SK-N-SH treated with all-trans-retinoic acid at 6 μM for 48 hours (cell line): ENCODE measurements around the gene HIKESHI.

Source experiments
- ARNTL ChIP-seq: fragments of 450-650 bp; formaldehyde crosslinking; IDR thresholded peaks from 2 replicates; pipeline ENCODE4 v1.5.0; 2020; ENCODE audit warnings: low read depth, mild to moderate bottlenecking, moderate library complexity, borderline replicate concordance
- CREB5 ChIP-seq: fragments of 250-450 bp; sonication (Bioruptor Pico); IDR thresholded peaks from 2 replicates; pipeline ENCODE4 v1.5.1; 2020; ENCODE audit warnings: low read depth, mild to moderate bottlenecking, moderate library complexity
- OSR1 ChIP-seq: fragments of 250-450 bp; sonication (Bioruptor Pico); IDR thresholded peaks from 2 replicates; pipeline ENCODE4 v1.8.0; 2022; ENCODE audit warnings: moderate library complexity, mild to moderate bottlenecking, inconsistent platforms
- PPARA ChIP-seq: fragments of 250-450 bp; sonication (Bioruptor Pico); IDR thresholded peaks from 2 replicates; pipeline ENCODE4 v1.5.0; 2020; ENCODE audit warnings: mild to moderate bottlenecking, borderline replicate concordance
- ZC3H10 ChIP-seq: fragments of 250-450 bp; sonication (Bioruptor Pico); IDR thresholded peaks from 2 replicates; pipeline ENCODE4 v1.5.1; 2021; ENCODE audit warnings: mild to moderate bottlenecking, moderate library complexity
- ZFP30 ChIP-seq: fragments of 450-650 bp; formaldehyde crosslinking; IDR thresholded peaks from 2 replicates; pipeline ENCODE4 v1.5.0; 2022; ENCODE audit warnings: mild to moderate bottlenecking, moderate library complexity
- TF ChIP-seq, protein P1 (sequence below): fragments of 250-450 bp; sonication (Bioruptor Pico); IDR thresholded peaks from 2 replicates; pipeline ENCODE4 v1.8.0; 2020; ENCODE audit warnings: mild to moderate bottlenecking, moderate library complexity, borderline replicate concordance

GRCh38 chr11:86256608-86257007, 45.4 kb upstream of the HIKESHI start:
- TF ChIP-seq ZFP30 (no peak), OSR1 (CRISPR knock-in tag) (no peak), PPARA (CRISPR knock-in tag) (no peak), ZC3H10 (CRISPR knock-in tag) (no peak), CREB5 (CRISPR knock-in tag) (no peak), ARNTL (CRISPR knock-in tag) (no peak)
- TF ChIP-seq, protein P1, sequence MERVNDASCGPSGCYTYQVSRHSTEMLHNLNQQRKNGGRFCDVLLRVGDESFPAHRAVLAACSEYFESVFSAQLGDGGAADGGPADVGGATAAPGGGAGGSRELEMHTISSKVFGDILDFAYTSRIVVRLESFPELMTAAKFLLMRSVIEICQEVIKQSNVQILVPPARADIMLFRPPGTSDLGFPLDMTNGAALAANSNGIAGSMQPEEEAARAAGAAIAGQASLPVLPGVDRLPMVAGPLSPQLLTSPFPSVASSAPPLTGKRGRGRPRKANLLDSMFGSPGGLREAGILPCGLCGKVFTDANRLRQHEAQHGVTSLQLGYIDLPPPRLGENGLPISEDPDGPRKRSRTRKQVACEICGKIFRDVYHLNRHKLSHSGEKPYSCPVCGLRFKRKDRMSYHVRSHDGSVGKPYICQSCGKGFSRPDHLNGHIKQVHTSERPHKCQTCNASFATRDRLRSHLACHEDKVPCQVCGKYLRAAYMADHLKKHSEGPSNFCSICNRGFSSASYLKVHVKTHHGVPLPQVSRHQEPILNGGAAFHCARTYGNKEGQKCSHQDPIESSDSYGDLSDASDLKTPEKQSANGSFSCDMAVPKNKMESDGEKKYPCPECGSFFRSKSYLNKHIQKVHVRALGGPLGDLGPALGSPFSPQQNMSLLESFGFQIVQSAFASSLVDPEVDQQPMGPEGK (CRISPR knock-in tag): no peak
